Stimulated activated CD4-positive, alpha-beta T cell treated with anti-CD3 and anti-CD28 coated beads, TNF-alpha, amount 100 ng/mL, for 48 hours (primary cell): ENCODE measurements around the gene IPO9.

Experiments used
- DNase-seq, 3 donors: peaks; one replicate each; pipeline ENCODE4 v3.0.0-alpha.2; 2020; ENCODE audit warnings: low read depth in 3 of 3

The IPO9 gene

DNA sequence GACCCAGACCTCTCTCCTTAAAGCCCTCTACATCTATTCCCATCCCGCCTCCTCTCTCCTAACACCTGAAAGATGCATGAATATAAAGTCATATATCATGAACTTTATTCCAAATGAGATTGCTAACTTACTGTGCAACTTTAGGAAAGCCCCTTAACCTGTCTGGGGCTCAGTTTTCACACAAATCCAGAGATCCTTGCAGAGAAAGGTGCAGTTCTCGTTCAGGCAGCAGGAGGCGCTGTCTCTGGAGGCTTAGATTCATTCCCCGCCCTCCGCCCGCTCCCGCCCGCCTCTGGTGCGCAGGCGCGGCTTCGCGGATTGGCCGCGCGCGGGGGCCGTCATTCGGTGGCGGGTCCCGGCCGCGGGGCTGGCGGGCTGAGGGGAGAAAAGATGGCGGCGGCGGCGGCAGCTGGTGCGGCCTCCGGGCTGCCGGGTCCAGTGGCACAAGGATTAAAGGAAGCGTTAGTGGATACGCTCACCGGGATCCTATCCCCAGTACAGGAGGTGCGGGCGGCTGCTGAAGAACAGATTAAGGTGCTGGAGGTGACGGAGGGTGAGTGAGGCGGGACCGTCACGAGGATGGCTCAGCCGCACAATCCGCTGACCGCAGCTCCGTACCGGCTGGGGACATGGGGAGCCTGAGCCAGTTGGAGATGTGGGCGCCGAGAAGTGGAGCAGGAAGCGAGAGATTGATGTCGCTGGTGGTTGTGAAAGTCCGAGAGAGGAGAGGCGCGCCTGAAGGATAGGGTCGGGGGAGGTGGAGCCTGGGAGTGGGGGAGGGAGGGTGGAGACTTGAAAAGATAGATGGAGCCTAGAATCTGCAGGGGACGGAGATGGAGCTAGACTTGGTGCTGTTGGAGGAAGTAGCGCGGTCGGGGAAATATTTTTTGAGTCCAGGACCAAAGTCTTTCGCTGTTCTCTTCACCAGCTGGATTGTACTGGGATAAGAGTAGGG lies at the start of gene IPO9:
IPO9 (plus strand) TSS at position 338 of the 955 bp plus-strand sequence; CDS start at position 391, 53 bp downstream.
- DNase-seq = peak; percentile 90 to 92 (median 91)

DNA sequence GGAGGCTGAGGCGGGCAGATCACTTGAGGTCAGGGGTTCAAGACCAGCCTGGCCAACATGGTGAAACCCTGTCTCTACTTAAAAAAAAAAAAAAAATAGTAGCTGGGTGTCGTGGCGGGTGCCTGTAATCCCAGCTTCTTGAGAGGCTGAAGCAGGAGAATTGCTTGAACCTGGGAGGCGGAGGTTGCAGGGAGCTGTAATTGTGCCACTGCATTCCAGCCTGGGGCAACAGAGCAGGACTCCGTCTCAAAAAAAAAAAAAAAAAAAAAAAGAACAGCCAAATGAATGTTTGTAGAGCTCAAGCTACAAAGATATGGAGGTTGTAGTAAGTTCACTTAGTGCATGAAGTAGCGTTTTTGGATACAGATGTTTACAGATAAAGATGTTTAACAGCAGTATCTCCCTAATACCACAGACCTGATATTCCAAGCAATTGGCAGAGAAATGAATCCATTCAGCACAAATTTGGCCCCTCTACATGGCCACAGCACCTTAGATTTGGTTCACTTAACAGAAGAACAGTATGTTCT lies 49.5 kb upstream of the IPO9 start:
- no peak for DNase-seq

DNA sequence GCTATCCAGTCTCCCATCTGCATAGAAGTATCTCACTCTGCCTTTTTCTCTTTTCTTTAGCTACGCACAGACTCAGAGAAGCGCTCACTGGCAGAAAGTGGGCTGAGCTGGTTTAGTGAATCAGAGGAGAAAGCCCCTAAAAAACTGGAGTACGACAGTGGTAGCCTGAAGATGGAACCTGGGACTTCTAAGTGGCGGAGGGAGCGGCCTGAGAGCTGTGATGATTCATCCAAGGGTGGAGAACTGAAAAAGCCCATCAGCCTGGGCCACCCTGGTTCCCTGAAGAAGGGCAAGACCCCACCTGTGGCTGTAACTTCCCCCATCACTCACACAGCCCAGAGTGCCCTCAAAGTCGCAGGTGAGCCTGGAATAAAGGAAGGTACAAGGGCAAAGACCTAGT lies 48.0 kb upstream of the IPO9 start:
- no peak for DNase-seq

DNA sequence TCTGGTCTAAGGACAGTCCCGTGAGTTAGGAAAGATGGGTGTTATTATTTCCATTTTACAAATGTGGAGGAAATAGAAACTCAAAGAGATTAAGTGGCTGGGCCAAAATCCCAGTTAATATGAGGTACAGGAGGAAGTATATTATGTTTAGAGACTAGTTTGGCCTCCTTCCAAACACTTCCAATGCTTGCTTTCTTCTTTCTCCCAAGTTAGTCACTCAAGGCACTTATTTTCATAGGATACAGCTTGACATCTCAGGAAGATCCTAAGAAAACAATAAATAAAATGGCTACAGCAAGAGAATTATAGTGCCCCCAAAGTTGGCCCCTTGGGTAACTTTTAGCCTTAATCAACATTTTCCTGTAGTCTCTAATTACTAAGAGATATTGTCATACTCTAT lies 47.5 kb upstream of the IPO9 start:
- DNase-seq = no peak

DNA sequence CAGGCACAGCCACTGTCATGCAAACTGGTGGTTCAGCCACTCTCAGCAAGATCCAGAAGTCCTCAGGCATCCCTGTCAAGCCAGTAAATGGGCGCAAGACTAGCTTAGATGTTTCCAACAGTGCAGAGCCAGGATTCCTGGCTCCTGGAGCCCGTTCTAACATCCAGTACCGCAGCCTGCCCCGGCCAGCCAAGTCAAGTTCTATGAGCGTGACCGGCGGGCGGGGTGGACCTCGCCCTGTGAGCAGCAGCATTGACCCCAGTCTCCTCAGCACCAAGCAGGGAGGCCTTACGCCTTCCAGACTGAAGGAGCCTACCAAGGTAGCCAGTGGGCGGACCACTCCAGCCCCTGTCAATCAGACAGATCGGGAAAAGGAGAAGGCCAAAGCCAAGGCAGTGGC lies 46.6 kb upstream of the IPO9 start:
- no peak for DNase-seq

DNA sequence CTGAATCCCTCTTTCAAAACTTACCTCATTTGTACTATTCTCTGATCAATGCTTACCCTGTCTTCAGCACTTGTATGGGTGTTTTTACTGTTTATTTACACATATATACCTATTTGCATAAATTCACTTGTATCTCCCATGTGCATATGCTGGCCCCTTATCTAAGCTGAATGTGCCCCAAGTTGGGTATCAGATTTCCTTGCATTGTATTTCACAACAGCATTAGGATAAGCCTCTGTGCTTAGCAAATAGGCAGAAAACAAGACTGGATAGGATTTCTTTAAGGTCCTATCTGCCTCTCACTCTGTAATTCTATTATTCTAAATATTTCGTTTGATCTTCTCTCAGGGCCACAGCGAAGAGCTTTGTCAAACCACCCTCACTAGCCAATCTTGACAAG lies 45.9 kb upstream of the IPO9 start:
- DNase-seq = no peak

DNA sequence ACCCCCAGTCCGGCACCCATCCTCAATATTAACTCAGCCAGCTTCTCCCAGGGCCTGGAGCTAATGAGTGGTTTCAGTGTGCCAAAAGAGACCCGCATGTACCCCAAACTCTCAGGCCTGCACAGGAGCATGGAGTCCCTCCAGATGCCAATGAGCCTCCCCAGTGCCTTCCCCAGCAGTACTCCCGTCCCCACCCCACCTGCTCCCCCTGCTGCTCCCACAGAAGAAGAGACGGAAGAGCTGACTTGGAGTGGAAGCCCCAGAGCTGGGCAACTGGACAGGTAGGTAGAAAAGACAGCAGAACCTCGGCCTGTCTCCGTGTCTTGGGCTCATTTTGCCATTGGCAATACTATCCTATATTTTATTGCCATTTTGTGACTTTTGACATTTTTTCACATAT lies 45.4 kb upstream of the IPO9 start:
- DNase-seq = no peak

DNA sequence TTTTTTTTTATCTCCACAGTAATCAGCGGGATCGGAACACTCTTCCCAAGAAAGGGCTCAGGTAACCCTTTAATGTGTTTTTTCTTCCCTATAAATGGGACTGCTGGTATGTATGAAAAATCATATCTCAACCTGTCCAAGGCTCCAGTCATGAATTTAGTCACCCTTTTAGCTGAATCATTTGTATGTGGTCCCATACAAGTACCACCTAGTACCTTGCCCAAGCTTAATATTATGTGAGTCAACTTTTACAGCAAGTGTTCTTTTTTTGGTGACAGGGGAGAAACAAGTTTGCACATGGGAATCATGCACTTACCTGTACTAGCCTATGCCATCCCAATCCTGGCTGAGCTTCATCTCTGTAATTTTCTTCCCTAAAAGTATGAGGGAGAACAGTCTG lies 43.7 kb upstream of the IPO9 start:
- no peak for DNase-seq

DNA sequence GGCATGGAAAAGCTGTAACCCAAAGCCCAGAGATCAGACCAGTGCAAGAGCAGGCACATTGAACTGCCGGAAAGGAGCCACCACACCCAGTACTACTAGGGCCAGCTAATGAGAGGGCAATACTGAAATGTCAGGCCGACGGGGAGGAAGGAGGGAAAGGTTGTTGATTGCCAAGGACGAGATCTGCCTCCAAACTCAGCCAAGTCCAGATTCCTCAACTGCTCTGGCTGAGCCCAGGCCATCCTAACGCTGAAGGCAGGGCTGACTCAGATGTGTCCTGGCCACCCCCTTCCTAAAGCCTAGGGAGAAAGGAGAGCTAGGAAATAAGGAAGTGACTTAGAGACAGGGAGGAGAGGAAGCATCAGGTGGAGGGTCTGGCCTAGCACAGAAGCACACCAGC lies 42.1 kb upstream of the IPO9 start:
- DNase-seq = no peak

DNA sequence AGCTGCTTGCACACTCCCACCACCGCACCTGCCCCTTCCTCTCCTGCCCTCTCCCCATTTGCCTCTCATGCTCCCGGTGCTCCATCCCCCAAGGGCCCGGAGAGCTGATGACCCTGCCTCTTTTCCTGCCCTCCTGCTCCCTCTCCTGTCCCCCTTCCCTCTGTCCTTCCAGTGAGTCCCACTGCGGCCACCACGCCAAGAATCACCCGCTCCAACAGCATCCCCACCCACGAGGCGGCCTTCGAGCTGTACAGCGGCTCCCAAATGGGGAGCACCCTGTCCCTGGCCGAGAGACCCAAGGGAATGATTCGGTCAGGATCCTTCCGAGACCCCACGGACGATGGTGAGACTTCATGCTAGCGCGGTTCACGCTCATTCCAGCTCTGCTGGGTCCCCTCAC lies 40.7 kb upstream of the IPO9 start:
- no peak for DNase-seq

DNA sequence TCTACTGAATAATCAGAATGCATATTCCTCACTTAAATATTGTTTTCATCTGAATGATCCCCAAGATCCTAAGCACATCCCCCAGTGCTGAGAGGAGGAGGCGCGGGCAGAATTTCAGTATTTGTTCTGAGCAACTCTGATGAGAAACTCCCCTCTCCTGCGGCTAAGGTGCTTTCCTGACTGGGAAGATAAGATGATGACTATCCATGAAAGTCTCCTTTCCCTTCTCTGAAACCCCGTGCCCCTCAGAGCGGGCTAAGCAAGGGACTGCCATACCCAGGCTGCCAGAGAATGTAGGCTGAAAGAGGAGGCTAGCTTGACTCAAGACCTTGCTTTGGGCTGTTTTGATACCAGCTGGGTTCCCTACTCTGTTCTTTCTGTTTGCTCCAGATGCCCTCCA lies 39.7 kb upstream of the IPO9 start:
- no peak for DNase-seq

DNA sequence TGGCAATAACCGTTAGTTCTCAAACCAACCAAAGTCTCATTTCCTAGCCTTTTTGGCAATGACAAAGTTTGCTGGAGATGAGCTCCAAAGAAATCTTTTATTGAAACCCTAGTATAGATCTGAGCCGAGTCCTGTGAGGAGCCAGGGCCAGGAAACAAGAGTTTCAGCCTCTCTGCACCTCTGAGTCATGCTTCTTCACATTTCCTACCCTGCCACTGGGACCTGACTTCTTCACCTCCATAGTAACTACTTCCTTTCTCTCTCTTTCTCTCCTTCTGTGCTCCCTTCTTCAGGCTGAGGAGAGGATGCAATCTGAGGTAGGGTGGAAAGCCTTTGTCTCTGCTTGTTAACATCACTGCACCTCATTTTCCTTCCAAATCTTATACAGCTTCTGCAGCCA lies 38.7 kb upstream of the IPO9 start:
- no peak for DNase-seq

DNA sequence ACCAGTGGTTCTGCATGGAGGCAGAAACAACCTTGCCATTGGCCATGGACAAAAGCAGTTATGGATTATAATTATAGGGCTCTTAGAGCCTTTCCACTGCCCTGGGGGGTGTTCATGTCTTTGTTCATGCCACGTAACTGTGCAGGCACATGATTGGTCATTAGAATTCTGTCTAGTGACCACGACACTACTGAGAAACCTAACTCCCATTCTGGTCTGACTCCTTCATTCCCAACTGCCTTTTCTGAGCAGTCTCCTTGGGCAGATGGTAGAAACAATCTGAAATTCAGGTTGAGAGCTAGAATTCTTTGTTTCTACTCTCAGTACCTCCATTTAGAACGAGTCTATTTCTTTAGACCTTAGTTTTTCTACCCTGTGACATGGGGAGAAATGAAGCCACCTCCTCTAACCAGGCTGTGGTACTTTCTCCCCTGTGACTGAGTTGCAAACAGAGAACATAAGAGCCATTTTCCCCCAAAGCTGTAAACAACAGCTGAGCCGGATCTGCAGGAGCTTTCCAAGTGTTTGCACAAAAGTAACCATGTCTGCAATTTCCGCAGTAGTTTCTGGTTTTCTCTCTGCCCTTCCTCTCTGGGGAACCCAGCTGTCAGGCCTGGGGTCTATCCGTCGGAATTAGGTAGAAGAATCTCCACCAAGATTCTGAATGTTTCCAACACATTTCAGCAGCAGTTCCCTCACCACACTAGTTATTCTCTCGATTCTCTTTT lies 37.7 kb upstream of the IPO9 start:
- DNase-seq = no peak

DNA sequence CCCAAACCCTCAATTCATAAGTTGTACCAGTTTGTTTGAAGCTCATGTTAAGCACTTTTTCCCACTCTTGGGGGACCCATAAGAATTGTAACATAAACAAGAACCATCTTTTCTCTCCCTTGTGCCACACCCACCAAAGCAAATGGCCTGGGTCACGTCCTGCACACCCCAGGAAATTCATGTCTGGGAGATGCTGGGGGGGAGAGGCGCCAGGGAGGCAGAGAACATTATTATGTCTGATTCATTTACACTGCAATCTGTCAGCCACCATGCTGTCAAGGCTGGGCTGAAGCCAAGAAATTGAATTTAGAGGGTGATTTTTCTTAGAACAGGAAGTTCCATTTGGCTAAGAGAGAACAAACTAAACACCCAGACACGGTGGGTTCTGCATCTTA lies 37.2 kb upstream of the IPO9 start:
- DNase-seq = no peak

DNA sequence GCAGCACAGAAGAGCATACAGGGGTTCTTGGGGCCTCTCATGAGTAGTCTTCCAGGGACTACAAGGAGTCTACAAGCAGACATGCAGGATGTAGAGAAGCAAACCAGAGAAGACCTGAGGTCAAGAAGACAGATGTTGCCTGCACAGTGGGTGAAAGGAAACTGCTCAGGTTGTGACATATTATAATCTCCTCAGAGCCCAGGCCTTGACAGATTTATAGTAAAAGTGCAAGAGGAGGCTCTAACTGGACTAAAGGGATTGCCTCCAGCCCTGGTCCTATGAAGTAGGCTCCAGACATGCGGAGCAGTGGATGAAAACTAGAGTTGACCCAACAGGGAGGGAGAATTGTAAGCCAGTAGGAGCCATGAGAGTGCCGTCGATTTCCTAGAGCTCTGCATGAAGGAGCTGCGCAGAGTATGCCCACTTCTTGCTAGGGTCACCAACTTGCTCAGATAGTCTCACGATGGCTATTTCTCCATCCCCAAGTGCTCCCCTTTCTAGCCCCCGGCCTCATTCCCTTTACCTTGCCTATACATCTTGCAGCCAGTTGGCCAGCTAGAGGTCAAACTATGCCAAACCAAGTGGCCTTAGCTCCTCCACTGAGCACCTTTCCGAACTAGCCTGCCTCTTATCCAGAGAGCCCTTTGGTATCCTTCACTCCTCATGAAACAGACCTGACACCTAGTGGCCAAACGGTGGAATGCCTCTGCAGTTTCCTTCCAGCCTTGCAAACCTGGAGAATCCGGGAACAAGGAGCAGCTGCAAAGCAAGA lies 36.2 kb upstream of the IPO9 start:
- peak; percentile 11 to 40 (median 32) for DNase-seq

DNA sequence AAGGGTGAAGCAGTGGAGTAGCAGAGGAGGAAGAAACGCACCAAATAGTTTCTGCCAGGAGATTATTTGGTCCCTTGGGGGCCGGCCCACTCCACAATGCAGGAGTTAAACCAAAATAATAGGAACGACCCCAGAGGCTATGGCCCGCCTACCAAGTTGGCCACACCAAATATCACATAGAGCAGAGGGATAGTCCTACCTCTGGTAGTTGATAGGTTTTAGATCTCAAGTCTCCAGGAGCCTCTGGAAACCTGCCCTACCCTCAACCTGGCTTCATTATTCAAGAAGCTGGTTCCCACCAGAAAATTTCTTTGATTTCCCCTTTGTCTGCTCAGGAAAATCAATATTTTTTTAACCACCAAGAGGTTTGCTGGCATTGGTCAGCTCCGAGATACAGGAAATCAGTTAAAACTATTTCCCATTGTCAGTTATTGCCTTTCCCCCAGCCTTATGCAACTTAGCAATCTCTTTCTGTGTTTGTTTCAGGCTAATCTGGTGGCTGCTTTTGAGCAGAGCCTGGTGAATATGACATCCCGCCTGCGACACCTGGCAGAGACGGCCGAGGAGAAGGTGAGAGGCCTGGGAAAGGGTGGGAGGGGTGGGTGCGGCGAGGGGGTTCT lies 35.5 kb upstream of the IPO9 start:
- DNase-seq = no peak

DNA sequence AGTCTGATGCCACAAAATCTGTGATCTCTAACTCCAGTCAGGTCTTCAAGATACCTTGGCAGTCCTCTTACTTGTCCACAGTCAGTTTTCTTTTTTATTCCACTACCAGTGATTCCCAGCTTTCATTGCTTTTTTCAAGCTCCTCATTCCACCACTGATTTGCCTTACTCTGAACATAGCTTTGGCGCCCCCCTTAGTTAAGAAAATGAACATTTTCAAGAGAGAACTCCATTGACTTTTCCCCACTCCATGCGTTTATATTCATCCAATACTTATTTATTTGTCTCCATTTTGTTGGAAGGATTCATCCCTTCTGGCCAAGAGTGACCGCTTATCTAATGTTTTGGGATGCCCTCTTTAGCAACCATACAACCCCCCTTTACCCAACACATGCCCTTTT lies 33.9 kb upstream of the IPO9 start:
- no peak for DNase-seq

DNA sequence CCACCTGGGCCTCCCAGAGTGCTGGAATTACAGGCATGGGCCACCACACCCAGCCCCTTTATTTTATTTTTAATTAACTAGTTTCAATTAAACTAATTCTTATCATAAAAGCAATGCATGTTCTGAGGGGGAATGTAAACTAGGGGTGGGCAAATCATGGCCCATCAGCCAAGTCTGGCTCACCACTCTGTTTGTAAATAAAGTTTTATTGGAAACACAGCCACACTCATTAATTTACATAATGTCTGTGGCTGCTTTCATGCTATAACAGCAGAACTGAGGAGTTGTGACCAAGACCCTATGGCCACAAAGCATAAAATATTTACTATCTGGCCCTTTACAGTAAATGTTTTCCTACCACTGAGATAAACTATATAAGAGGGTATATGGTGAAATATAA lies 28.7 kb upstream of the IPO9 start:
- DNase-seq = no peak

DNA sequence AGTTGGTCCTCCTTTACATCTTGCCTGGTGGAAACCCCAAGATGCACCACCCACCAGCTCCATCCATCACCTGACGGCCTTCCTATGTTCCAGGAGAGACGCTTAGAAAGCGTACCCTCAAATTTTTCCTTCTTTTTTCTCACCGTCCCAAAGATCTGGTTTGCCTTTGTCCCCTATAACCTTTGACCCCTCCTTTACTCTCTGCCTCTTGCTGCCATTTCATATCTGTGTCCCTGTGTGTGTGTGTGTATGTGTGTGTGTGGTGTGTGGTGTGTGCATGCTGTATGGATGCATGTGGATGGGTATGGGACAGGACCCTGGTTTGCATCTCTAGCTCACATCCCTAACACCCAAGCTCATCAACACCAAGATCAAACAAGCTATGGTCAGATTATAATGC lies 22.2 kb upstream of the IPO9 start:
- DNase-seq = no peak

DNA sequence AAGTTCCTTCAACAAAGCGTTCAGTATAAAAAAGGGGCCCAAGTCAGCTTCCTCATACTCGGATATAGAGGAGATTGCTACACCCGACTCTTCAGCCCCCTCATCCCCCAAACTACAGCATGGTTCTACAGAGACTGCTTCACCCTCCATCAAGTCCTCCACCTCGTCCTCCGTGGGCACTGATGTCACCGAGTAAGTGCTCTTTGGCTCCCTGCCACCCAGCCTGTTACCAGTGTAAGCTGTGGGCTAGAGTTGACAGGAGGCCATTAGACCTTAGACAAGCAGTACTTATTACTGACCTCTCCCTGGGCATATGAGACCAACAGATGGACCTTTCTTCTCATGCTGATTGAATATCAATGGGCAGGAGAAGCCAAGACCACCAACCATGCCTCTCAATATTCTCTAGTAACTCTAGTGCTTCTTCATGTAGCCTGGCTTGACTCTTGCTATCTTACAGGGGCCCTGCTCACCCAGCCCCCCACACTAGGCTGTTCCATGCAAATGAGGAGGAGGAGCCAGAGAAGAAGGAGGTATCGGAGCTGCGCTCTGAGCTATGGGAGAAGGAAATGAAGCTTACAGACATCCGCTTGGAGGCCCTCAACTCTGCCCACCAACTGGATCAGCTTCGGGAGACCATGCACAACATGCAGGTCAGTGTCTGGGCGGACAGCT lies 20.9 kb upstream of the IPO9 start:
- no peak for DNase-seq

DNA sequence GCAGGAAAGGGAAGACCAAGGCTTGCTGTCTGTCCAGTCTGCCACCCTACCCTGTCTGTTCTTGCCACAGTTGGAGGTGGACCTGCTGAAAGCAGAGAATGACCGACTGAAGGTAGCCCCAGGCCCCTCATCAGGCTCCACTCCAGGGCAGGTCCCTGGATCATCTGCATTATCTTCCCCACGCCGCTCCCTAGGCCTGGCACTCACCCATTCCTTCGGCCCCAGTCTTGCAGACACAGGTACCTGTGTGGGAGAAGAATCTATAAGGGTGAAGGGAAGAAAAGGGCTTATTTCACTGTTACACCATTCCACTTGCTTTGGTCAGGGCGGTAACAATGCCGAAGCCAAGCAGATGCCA lies 20.3 kb upstream of the IPO9 start:
- no peak for DNase-seq
